Measurements from ENCODE around the gene POLK.

The POLK gene

DNA sequence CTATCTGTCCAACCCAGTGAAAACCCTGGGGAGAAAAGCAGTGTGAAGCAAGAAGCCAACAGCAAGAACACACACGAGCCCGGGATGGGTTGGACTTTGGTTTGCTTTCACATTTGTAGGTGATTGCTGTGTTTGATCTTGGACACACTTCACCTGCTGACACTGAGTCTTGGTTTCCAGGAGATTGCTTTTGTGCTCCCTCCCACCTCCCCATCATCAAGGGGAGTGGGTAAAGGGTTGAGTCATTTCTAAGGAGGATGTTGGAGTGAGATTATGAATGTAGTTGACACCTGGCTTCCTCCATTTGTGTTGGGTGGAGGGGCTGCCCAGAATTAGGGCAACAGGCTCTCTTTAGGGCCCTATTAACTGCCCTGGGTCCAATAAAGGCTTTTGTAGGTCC, 137.0 kb downstream of the POLK start:
- DNase-seq (ENCODE audit: low read depth, low spot score), result no peak

All from iPS DF 19.7 (cell line).